NCI-H82 (cell line): ENCODE results near the gene LEFTY2.
"Not testable (repeated sequence)": the region's sequence is repeated elsewhere in the genome, so short reads cannot be mapped to it uniquely, and the experiment has no call there.

Experiments used
- DNase-seq: peaks from one replicate; lab custom pipeline; 2025; lab: John Stamatoyannopoulos, UW

LEFTY2 gene

DNA sequence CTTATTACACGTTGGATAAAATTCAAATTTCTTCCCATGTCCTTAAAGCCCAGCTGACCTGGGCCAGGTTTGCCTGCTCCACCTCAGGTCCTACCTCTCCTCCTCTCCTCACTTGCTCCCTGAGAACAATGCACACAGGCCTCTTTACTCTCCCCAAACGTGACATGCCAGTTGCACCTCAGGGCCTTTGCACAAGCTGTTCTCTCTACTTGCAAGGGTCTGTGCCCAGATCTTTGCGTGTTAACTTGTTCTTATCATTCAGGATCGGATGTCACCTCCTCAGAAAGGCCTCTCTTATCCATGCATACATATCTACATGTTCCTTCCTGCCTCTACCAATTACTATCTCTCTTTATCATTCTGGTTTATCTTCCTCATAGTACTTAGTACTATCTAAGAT lies 37.4 kb downstream of the LEFTY2 start:
- DNase-seq, result no peak

DNA sequence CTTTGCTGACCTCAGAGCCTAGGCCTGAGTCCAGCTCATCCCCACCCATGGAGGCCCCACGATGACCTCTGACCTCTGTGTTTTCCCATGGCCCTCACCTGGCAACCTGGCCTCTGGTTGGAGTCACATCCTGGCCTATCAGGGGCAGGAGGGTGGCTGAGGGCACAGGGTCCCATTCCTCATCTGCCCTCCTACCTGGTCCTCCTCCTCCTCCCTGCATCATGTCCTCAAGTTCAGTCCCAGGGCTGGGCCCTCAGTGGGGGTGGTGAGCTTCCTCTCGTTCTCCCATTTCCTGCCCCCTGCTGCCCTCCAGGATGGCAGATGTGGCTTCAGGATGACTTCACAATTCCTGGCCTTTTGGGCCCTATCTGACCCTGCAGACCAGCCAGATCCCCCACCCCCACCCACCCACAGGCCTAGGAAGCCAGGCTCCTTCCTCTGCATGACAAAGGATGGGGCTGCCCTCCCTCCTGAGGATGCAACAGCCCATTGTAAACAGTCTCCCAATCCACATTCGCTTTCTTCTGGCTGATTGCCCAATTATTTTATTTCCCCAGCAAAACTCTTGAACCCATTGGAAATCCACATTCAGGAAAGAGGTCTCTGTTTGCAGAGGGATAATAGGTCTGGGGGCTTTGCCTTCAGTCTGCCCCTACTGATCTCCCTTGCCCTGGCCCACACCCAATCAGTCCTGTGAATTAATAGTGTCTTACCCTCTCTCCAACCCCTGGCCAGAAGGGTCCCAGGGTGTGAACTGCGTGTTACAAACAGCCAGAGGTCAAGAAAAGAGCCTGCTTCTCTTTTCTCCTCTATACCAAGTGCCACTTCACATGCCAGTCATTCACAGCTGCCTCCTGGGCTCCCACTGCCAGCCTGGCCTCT lies 41.7 kb downstream of the LEFTY2 start:
- DNase-seq, result no peak

DNA sequence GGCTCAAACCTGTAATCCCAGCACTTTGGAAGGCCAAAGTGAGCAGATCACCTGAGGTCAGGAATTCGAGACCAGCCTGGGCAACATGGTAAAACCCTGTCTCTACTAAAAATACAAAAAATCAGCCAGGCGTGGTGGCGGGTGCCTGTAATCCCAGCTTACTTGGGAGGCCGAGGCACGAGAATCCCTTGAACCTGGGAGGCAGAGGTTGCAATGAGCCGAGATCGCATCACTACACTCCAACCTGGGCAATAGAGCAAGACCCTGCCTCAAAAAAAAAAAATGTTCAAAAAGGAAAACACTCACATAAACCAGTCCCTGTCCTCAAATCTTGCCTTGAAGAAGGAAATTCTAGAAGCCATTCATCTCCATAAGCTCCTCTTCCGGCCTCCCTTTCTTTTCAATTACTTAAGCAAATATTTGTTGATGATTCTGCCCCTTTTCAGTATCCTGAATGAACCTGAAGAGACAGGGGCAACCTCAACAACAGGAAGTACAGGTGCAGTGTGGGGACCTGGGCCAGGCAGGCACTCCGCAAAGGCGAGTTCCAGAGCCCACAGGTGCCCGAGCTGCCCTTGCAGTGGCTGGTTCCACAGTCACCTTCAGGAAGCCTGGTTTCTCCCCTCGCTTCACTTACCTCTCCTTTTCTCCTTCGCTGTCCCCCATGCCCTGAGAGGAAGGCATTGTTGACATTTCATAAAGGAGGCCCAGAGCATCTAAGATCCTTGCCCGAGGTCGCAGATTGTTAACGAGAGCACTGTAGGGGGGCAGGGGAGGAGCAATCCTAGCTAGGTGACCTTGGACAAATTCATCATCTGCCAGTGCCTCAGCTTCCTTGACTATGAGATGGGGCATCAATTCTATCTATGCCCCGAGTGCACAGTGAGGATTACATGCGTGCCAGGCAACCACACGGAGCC lies 43.2 kb downstream of the LEFTY2 start:
- DNase-seq, result no peak

DNA sequence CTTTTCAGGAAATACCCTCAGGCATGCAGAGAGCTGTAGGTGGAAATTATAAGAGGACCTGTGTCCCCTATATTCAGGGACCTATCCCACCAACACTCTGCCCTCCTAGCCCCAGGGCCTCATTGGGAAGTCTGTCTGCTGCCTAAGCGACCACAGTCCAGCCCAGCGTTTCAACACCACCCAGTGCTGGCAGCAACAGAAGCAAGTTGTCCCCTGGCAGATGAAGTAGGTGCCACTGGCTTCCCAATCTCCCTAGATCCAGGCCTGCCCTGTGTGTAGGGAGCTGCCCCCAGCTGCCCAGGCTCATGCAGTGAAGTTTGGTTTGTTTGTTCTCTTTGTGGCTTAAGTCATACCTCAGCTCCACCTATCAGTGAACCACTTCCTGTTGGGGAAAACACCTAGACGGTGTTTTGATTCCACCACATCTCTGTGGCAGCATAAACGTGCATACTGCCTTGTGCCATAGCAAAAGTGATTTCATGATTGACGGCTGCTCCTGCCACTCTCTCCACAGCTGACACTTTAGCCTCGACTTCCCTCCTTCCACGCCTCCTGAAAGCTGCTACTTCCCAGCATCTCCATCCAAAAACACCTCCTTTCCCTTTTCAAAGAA lies 44.0 kb downstream of the LEFTY2 start:
- no peak for DNase-seq

DNA sequence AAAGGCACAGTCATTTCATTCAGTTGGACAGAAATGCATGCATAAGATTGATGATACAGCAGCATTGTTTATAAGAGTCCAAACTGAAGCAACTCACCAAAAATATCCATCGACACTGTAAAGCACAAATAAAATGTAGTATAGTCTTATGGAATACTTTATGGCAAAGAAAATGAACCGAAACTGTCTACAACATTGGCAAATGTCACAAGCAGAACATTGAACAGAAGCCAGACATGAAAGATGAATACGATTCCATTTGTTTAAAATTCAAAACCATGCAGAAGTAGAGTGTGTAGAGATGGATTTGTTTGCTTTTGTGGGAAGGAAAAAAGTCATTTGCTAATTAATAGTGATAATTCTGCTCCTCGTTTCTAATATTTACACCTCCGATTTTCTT lies 44.5 kb downstream of the LEFTY2 start:
- no peak for DNase-seq

DNA sequence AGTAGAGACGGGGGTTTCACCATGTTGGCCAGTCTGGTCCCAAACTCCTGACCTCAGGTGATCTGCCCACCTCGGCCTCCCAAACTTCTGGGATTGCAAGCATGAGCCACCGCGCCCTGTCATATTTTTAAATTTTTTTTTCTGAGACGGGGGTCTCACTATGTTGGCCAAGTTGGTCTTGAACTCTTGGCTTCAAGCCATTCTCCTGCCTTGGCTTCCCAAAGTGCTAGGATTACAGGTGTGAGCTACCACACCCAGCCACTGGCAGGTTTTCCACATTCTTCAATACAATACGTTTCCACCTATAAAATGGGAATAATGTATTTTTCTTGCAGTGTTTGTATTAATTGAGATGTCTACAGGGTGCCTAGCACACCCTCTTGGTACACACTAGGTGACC lies 48.7 kb downstream of the LEFTY2 start:
- no peak for DNase-seq

DNA sequence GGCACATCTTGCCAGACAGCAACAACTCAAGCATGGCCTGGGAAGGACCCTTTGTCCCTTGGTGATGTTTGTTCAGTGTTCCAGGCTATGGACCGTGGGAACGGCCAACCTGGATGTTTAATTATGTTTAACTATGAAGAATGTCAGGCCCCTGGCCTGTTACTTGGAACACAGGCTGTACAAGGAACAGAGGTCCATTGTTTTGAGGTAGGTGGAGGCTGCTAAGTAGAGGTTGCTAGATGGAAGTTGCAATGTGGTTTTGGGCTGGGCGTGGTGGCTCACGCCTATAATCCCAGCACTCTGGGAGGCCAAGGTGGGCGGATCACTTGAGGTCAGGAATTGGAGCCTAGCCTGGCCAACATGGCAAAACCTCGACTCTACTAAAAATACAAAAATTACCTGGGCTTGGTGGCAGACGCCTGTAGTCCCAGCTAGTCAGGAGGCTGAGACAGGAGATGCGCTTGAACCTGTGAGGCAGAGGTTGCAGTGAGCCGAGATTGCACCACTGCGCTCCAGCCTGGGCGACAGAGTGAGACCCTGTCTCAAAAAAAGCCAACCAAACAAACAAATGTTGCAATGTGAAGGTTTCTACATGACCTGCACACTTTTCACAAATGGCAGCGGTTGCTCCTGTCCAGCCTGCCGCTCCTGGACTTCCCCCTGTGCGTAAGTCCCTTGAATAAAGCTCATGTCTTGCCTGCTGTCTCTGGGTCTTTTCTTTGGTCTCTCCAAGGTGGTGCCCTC lies 49.6 kb downstream of the LEFTY2 start:
- no peak for DNase-seq

DNA sequence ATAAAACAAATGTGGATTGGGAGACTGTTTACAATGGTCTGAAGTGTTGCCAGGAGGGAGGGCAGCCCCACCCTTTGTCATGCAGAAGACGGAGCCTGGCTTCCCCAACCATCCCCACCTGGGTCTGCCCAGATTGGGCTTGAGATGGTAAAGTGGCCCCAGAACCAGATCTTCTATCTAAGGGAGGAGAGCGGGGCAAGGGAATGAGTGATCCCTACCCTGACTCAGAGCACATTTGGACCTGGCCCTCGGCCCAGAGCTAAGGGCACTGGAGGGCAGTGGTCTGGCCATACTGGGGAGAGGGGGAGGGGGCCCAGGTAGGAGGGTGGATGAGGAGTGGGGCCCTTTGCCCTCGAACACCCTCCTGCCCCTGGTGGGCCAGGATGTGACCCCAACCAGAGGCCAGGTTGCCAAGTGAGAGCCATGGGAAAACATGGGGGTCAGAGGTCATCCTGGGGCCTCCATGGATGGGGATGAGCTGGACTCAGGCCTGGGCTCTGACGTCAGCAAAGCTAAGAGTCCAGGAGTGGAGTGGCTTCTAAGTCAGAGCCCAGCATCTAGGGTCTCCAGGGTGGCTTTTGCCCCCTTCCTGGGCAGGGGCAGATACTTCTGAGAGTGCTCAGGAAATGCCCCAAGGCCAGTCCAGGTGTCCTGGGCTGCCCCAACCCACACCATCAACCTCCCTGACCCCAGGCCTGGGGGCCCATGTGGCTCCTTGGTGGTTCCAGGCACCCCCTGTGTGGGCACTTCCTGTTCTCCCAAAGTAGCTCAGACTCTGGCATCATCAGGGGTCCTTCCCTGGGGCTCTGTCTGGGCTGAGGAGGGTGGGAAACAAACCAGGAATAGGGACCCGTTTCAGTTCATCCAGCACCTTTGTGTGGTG lies 50.4 kb downstream of the LEFTY2 start:
- no peak for DNase-seq

DNA sequence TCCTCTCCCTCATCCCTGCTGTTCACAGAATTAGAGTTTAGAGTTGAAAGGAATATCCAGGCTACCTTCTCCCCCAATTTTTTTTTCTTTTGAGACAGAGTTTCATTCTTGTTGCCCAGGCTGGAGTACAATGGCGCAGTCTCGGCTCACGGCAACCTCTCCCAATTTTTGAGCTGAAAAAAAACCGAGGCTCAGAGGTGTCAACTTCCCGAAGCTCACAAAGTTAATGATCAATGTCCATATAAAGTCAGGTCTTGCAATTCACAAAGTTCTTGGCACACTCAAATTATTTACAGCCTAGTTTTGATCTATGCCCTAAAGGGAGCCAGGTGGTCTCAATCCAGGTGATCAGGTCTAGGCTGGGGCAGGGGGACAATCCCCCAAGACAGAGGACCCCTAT lies 51.3 kb downstream of the LEFTY2 start:
- no peak for DNase-seq

DNA sequence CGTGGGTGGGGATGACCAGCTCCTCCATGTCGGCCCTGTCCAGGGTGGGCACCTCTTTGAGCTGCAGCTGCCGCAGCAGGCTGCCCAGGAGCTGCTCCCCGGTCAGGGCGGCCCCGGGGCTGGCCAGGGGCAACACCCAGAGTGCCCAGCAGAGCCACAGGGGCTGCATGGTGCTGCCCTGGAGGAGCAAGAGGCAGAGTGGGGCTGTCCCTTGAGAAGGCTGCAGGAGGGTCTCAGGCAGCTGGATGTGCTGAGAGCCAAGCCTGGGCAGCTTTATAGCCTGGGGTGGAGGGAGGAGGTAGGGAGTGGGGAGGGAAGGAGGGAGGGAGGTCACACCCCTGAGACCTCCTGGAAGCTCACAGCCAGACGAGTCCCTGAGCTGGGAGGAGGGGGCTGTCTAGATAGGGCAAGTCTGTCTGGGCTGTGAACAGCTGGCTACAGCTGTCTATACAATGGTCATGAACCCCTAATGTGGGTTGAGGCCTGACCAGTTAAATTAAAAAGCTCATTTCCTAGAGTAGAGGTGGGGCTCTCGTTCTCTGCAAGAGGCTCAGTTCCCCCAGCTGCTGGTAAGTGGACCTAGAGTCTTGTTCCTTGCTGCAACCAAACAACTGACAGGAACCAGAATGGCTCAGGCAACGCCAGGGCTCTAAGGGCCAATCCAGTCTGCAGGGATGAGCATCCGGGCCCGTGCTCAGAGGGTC lies 52.0 kb downstream of the LEFTY2 start, which contains the start of gene LEFTY1:
TSS of gene LEFTY1 (minus strand) at position 249 of the 704 bp plus-strand sequence. CDS start at position 169, 80 bp downstream.
- no peak for DNase-seq

DNA sequence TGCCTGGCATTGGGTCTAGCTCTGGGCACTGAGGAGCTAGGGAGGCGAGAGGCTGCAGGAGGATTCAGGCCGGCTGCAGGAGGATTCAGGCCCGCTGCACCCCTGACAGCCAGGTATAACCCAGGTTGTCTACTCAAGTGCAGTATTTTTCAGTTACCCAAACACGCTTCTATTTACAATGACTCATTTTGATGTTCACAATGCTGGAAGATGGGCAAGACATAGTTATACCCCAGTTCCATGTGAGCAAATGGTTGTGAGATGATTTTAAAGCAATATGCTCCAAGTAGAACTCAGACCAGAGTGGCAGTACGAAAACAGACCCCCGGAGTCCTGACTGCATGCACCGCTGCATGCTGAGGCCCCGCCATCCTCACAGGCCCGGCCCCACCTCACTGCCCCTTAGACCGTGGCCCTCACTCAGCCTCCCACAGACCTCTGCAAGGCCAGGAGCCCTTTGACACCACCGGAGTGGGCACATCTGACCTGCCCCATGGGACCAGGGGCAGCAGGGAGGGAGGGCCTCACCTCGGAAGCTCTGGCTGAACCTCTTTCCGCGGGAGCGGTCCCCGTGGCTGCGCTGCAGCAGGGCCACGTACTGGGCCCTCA lies 52.6 kb downstream of the LEFTY2 start:
- DNase-seq, result no peak

DNA sequence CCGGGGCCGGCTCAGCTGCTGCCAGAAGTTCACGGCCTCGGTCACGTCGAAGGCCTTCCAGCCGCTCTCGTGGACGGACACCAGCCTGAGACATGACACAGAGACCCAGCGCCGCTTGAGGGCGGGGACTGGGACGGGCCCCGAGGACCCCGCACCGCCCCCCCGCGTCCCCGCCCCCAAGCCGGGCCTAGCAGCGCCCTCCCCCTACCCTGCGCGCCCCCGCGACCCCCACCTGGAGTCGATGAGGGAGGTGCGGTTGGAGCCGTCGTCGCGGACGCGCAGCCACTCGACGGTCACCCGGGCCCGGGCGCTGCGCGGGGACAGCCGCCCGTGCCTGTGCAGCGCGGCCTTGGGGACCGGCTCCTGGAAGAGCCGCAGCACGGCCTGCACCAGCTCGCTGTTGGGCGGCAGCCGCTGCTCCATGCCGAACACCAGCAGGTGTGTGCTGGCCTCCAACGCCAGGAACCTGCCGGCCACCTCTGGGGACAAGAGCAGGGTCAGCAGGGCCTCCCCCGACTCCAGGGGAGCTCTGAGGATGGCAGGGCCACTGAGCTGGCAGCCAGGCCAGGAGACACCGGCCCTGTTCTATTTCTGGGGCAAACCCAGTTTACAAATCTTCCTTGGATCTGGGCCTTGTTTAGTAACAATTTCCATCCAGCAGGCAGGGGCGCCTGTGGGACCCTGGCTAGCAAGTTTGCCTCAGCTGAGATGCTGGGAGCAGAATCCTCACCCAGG lies 53.3 kb downstream of the LEFTY2 start:
- DNase-seq, result not testable (repeated sequence)

DNA sequence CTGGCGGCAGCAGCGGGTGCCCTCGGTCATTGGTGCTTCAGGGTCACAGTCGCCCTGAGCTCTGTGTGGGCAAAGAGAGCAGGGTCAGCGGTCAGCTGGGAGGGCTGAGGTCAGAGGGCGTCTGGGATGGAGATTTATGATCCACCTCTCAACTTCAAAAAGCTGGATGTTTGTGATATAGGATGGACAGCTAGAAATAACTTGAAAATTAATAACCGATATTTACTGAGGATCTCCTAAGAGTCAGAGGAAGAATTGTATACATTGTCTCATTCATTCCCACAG lies 54.0 kb downstream of the LEFTY2 start:
- DNase-seq, result no peak
